Measurements from ENCODE around the gene KRT37.
"Not testable (repeated sequence)": the region's sequence is repeated elsewhere in the genome, so short reads cannot be mapped to it uniquely, and the experiment has no call there.

The KRT37 gene

GRCh38 chr17:41404024-41404671 is 20.2 kb downstream of the KRT37 start:
- peak; percentile 89 for DNase-seq (ENCODE audit: low read depth, low spot score)

GRCh38 chr17:41403404-41404023 is 20.9 kb downstream of the KRT37 start:
- no peak for DNase-seq (ENCODE audit: low read depth, low spot score)

GRCh38 chr17:41402161-41402560 is 22.2 kb downstream of the KRT37 start:
- DNase-seq (ENCODE audit: low read depth, low spot score) = peak; percentile 65

GRCh38 chr17:41396996-41397660 is 27.3 kb downstream of the KRT37 start, which contains the start of gene KRT31:
TSS of gene KRT31 (minus strand) at chr17:41397608. CDS start at chr17:41397539, 69 bp downstream.
- DNase-seq (ENCODE audit: low read depth, low spot score) = no peak

GRCh38 chr17:41396340-41396739 is 28.0 kb downstream of the KRT37 start:
- DNase-seq (ENCODE audit: low read depth, low spot score) = no peak

GRCh38 chr17:41395611-41396010 is 28.8 kb downstream of the KRT37 start:
- no peak for DNase-seq (ENCODE audit: low read depth, low spot score)

GRCh38 chr17:41395044-41395443 is 29.3 kb downstream of the KRT37 start:
- not testable (repeated sequence) for DNase-seq (ENCODE audit: low read depth, low spot score)

- DNase-seq (ENCODE audit: low read depth, low spot score) = no peak
These were observed 30.0 kb downstream of the KRT37 start for GRCh38 chr17:41394254-41394996.

GRCh38 chr17:41393826-41394225 is 30.6 kb downstream of the KRT37 start:
- no peak for DNase-seq (ENCODE audit: low read depth, low spot score)

GRCh38 chr17:41393294-41393693 is 31.1 kb downstream of the KRT37 start:
- DNase-seq (ENCODE audit: low read depth, low spot score) = no peak

- DNase-seq (ENCODE audit: low read depth, low spot score) = no peak
These were observed 32.1 kb downstream of the KRT37 start for GRCh38 chr17:41392278-41392677.

GRCh38 chr17:41391535-41391934 is 32.9 kb downstream of the KRT37 start:
- no peak for DNase-seq (ENCODE audit: low read depth, low spot score)

GRCh38 chr17:41390411-41390938 is 33.9 kb downstream of the KRT37 start:
- DNase-seq (ENCODE audit: low read depth, low spot score) = no peak

GRCh38 chr17:41387670-41388069 is 36.7 kb downstream of the KRT37 start:
- peak; percentile 41 for DNase-seq (ENCODE audit: low read depth, low spot score)

- no peak for DNase-seq (ENCODE audit: low read depth, low spot score)
These were observed 38.2 kb downstream of the KRT37 start for GRCh38 chr17:41386227-41386626.

GRCh38 chr17:41383690-41384089 is 40.7 kb downstream of the KRT37 start:
- no peak for DNase-seq (ENCODE audit: low read depth, low spot score)

- no peak for DNase-seq (ENCODE audit: low read depth, low spot score)
These were observed 42.0 kb downstream of the KRT37 start for GRCh38 chr17:41382394-41382793.

GRCh38 chr17:41381943-41382342 is 42.4 kb downstream of the KRT37 start, which contains the start of gene KRT34:
TSS of gene KRT34 (minus strand) at chr17:41382306. CDS start at chr17:41382246, 60 bp downstream.
- DNase-seq (ENCODE audit: low read depth, low spot score) = not testable (repeated sequence)

GRCh38 chr17:41380091-41380490 is 44.3 kb downstream of the KRT37 start:
- peak; percentile 48 for DNase-seq (ENCODE audit: low read depth, low spot score)

GRCh38 chr17:41377546-41377945 is 46.8 kb downstream of the KRT37 start:
- DNase-seq (ENCODE audit: low read depth, low spot score) = no peak
